ENCODE results near the gene DCTN2. TPM values are rescaled to one million over a fixed set of nuclear protein-coding genes. Genes with fewer than 3 reads are reported as not detected.

DCTN2 gene
- total RNA-seq, 2 experiments from 2014 or later = 68.4 to 97.2 TPM

DNA sequence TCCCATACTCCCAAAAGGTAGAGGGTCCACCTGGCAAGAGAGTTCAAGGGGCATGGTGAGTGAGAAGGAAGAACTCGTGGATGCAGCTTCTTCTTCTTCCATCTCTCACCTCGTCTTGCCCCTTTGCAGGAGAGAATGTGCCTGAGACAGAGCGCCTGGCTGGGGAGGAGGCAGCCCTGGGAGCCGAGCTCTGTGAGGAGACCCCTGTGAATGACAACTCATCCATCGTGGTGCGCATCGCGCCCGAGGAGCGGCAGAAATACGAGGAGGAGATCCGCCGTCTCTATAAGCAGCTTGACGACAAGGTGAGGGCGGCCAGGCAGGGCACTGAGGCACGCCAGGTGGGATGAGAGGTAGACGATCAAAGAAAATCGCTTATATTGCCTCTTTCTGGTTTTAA, 22.9 kb upstream of the DCTN2 start:
- no TSS peak for BruUV-seq (replicated peaks)
- POLR2A ChIA-PET = no interaction called here
- H3K4me1 ChIP-seq (ENCODE audit: insufficient read depth, low read length, poor library complexity, severe bottlenecking) = no peaks in the 10 kb centered on the region

DNA sequence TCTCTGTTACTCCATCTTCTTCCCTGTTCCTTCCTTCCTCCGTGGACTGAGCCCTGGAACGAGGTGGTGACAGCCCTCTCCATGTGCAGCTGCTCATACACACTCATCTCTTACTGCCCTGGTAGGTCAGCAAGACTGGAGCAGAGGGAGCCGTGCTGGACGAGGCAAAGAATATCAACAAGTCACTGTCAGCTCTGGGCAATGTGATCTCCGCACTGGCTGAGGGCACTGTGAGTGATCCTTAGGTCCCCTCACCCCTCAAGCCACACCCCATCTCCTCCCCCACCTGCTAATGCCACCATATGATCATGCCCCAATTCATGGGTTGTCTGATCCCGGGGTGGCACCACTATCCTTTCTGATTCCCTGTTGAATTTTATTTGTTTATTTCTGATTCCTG, 21.8 kb upstream of the DCTN2 start:
- ChIA-PET POLR2A (no interaction called here), CTCF (ENCODE audit: unreplicated experiment) (no interaction called here)
- BruUV-seq (replicated peaks) = no TSS peak
- Histone ChIP-seq H2AFZ (ENCODE audit: low read length) (no peak overlapping the region), H3K4me2 (ENCODE audit: low read length) (no peak overlapping the region), H3K9me2 (ENCODE audit: insufficient read depth, low read length) (no peaks in the 10 kb centered on the region), H3K27ac (ENCODE audit: low read depth, low read length, poor library complexity, severe bottlenecking) (no peak overlapping the region), H3K36me3 (ENCODE audit: insufficient read depth, low read length) (no peaks in the 10 kb centered on the region), H4K20me1 (ENCODE audit: insufficient read depth, low read length) (no peaks in the 10 kb centered on the region), H3K4me1 (ENCODE audit: insufficient read depth, low read length, poor library complexity, severe bottlenecking) (no peaks in the 10 kb centered on the region), H3K9me3 (ENCODE audit: low read length) (no peaks in the 10 kb centered on the region), H3K79me2 (ENCODE audit: insufficient read depth, low read depth, low read length) (no peaks in the 10 kb centered on the region), H3K4me3 (ENCODE audit: low read depth, low read length, poor library complexity, severe bottlenecking) (no peak overlapping the region)
- TF ChIP-seq, protein P1, sequence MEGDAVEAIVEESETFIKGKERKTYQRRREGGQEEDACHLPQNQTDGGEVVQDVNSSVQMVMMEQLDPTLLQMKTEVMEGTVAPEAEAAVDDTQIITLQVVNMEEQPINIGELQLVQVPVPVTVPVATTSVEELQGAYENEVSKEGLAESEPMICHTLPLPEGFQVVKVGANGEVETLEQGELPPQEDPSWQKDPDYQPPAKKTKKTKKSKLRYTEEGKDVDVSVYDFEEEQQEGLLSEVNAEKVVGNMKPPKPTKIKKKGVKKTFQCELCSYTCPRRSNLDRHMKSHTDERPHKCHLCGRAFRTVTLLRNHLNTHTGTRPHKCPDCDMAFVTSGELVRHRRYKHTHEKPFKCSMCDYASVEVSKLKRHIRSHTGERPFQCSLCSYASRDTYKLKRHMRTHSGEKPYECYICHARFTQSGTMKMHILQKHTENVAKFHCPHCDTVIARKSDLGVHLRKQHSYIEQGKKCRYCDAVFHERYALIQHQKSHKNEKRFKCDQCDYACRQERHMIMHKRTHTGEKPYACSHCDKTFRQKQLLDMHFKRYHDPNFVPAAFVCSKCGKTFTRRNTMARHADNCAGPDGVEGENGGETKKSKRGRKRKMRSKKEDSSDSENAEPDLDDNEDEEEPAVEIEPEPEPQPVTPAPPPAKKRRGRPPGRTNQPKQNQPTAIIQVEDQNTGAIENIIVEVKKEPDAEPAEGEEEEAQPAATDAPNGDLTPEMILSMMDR (conservative IDR thresholded peaks at IDR 0.05; ENCODE audit: low read length) = no peak
- TF ChIP-seq EZH2phosphoT487 (IDR thresholded peaks at IDR 0.05; ENCODE audit: borderline replicate concordance, low read depth, low read length) = no peak
- intact Hi-C loops (cut with micrococcal nuclease; ENCODE audit: unreplicated experiment) = no loop called here
- DNase-seq (ENCODE audit: low spot score) = no peak

More for the DNA sequence above, 22.9 kb upstream of the DCTN2 start:
- no peak overlapping the region for H3K27ac ChIP-seq (ENCODE audit: low read depth, low read length, poor library complexity, severe bottlenecking)
- H3K4me2 ChIP-seq (ENCODE audit: low read length) = no peak overlapping the region
- H4K20me1 ChIP-seq (ENCODE audit: insufficient read depth, low read length) = no peaks in the 10 kb centered on the region
- TF ChIP-seq, protein P1 (conservative IDR thresholded peaks at IDR 0.05; ENCODE audit: low read length) = no peak
- TF ChIP-seq EZH2phosphoT487 (IDR thresholded peaks at IDR 0.05; ENCODE audit: borderline replicate concordance, low read depth, low read length) = no peak
- no peaks in the 10 kb centered on the region for H3K9me3 ChIP-seq (ENCODE audit: low read length)
- no peak for DNase-seq (ENCODE audit: low spot score)
- intact Hi-C loops (cut with micrococcal nuclease; ENCODE audit: unreplicated experiment) = no loop called here
- H2AFZ ChIP-seq (ENCODE audit: low read length) = no peak overlapping the region
- CTCF ChIA-PET (ENCODE audit: unreplicated experiment) = no interaction called here
- H3K4me3 ChIP-seq (ENCODE audit: low read depth, low read length, poor library complexity, severe bottlenecking) = no peak overlapping the region
- no peaks in the 10 kb centered on the region for H3K79me2 ChIP-seq (ENCODE audit: insufficient read depth, low read depth, low read length)
- H3K9me2 ChIP-seq (ENCODE audit: insufficient read depth, low read length) = no peaks in the 10 kb centered on the region
- no peaks in the 10 kb centered on the region for H3K36me3 ChIP-seq (ENCODE audit: insufficient read depth, low read length)

DNA sequence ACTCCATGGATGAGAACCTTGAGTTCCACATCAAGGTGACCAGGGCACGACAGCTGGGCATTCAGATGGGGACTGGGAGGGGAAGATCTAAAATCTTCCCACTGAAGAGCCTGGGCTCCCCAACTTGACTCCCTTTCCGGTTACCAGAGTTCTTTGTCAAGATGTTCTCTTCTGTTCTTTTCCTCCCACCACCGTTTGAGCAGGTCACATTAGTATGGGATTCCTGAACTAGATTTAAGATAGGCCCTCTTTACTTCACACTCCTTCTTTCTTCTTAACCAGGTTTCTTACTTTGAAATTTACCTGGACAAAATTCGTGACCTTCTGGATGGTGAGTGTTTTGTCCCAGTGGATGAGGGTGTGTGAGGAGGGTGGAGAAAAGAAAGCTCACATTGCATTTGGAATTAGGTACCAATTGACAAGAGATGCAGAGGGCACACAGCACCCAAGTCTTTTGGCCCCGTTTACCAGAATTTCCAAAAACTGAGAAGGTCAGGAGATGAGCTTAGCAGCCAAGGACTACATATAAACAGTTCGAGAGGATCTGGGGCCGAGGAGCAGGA, 17.3 kb upstream of the DCTN2 start:
- no peak for DNase-seq (ENCODE audit: low spot score)
- no peak overlapping the region for H3K27ac ChIP-seq (ENCODE audit: low read depth, low read length, poor library complexity, severe bottlenecking)
- intact Hi-C loops (cut with micrococcal nuclease; ENCODE audit: unreplicated experiment) = no loop called here
- CTCF ChIA-PET (ENCODE audit: unreplicated experiment) = no interaction called here
- H3K4me2 ChIP-seq (ENCODE audit: low read length) = no peak overlapping the region
- BruUV-seq (replicated peaks) = no TSS peak
- H2AFZ ChIP-seq (ENCODE audit: low read length) = no peak overlapping the region
- H3K36me3 ChIP-seq (ENCODE audit: insufficient read depth, low read length) = no peaks in the 10 kb centered on the region
- no peaks in the 10 kb centered on the region for H3K4me1 ChIP-seq (ENCODE audit: insufficient read depth, low read length, poor library complexity, severe bottlenecking)
- no peaks in the 10 kb centered on the region for H3K9me3 ChIP-seq (ENCODE audit: low read length)
- no peaks in the 10 kb centered on the region for H3K79me2 ChIP-seq (ENCODE audit: insufficient read depth, low read depth, low read length)
- H3K4me3 ChIP-seq (ENCODE audit: low read depth, low read length, poor library complexity, severe bottlenecking) = no peak overlapping the region
- POLR2A ChIA-PET = no interaction called here
- H4K20me1 ChIP-seq (ENCODE audit: insufficient read depth, low read length) = no peaks in the 10 kb centered on the region
- no peak for TF ChIP-seq EZH2phosphoT487 (IDR thresholded peaks at IDR 0.05; ENCODE audit: borderline replicate concordance, low read depth, low read length)
- TF ChIP-seq, protein P1 (conservative IDR thresholded peaks at IDR 0.05; ENCODE audit: low read length) = no peak
- no peaks in the 10 kb centered on the region for H3K9me2 ChIP-seq (ENCODE audit: insufficient read depth, low read length)
